Fibroblast of lung (primary cell): ENCODE data around the gene INSIG2.

ENCODE experiments used
- CTCF ChIP-seq, 2 donors: IDR thresholded peaks in 1 of 2; conservative IDR thresholded peaks in 1 of 2; 1 replicate in 1 of 2; 2 replicates in 1 of 2; pipeline ENCODE4 v1.5.1; 2011 to 2012; ENCODE audit warnings: low read length in 2 of 2, control low read depth in 1 of 2, inconsistent platforms in 1 of 2, low read depth in 1 of 2, mild to moderate bottlenecking in 1 of 2
- EZH2 ChIP-seq: IDR thresholded peaks from 2 replicates; pipeline ENCODE4 v1.5.1; 2012; ENCODE audit warnings: low read length, control low read depth, mild to moderate bottlenecking; ENCODE audit errors: missing control alignments

- TF ChIP-seq CTCF (conservative IDR thresholded peaks at IDR 0.05 in 1 of 2, IDR thresholded peaks at IDR 0.05 in 1 of 2; ENCODE audit: low read depth in 1 of 2, low read length in 2 of 2) (no peak), EZH2 (no peak)
These were observed 14.3 kb downstream of the INSIG2 start for GRCh38 chr2:118102433-118103082.
